G401.6 (cell line): ENCODE measurements around the gene TBX15.

Source experiments
- FAIRE-seq: peaks from 2 replicates; lab custom pipeline; 2012; peaks lifted over from hg19 to GRCh38; lab: Jason Lieb, UNC

TBX15 gene

GRCh38 chr1:118881751-118882150 lies 106.4 kb downstream of the TBX15 start:
- FAIRE-seq = no peak

GRCh38 chr1:118878661-118879060 lies 109.5 kb downstream of the TBX15 start:
- no peak for FAIRE-seq

GRCh38 chr1:118877668-118878396 lies 110.3 kb downstream of the TBX15 start:
- no peak for FAIRE-seq

GRCh38 chr1:118871582-118872171 lies 116.5 kb downstream of the TBX15 start:
- no peak for FAIRE-seq

GRCh38 chr1:118868387-118868786 lies 119.8 kb downstream of the TBX15 start:
- no peak for FAIRE-seq

- no peak for FAIRE-seq
Measured at GRCh38 chr1:118866330-118866729, 121.8 kb downstream of the TBX15 start.

- no peak for FAIRE-seq
Measured at GRCh38 chr1:118863688-118864087, 124.5 kb downstream of the TBX15 start.

- no peak for FAIRE-seq
Measured at GRCh38 chr1:118862755-118863154, 125.4 kb downstream of the TBX15 start.

- no peak for FAIRE-seq
Measured at GRCh38 chr1:118861216-118861615, 126.9 kb downstream of the TBX15 start.

GRCh38 chr1:118859999-118860398 lies 128.1 kb downstream of the TBX15 start:
- no peak for FAIRE-seq

GRCh38 chr1:118846443-118846842 lies 141.7 kb downstream of the TBX15 start:
- no peak for FAIRE-seq

- FAIRE-seq = no peak
Measured at GRCh38 chr1:118842452-118843201, 145.5 kb downstream of the TBX15 start.

GRCh38 chr1:118841521-118841920 lies 146.6 kb downstream of the TBX15 start:
- FAIRE-seq = no peak
